Brain microvascular endothelial cell (primary cell): ENCODE data around the gene GFRA1.

Experiments used
- DNase-seq: peaks from one replicate; pipeline ENCODE4 v3.0.0-alpha.2; 2020
- H3K27ac ChIP-seq: fragments of 250-450 bp; sonication (Bioruptor Pico); 2 replicates; pipeline ENCODE4 v1.5.1; 2020; ENCODE audit warnings: mild to moderate bottlenecking, moderate library complexity
- H3K27me3 ChIP-seq: fragments of 250-450 bp; sonication (Bioruptor Pico); replicated peaks from 2 replicates; pipeline ENCODE4 v1.5.1; 2020; ENCODE audit warnings: mild to moderate bottlenecking
- H3K36me3 ChIP-seq: fragments of 250-450 bp; sonication (Bioruptor Pico); replicated peaks from 2 replicates; pipeline ENCODE4 v1.5.1; 2020; ENCODE audit warnings: mild to moderate bottlenecking
- H3K4me3 ChIP-seq: 2 replicates; pipeline ENCODE4 v1.5.1; 2011; ENCODE audit warnings: low read depth, mild to moderate bottlenecking, control low read depth, low read length, moderate library complexity
- CTCF ChIP-seq: IDR thresholded peaks from 2 replicates; pipeline ENCODE4 v1.5.1; 2011; ENCODE audit warnings: low read depth, mild to moderate bottlenecking, moderate library complexity, low read length, control low read depth, inconsistent platforms; ENCODE audit errors: missing control alignments
- in situ Hi-C: cut with HindIII; loops from 2 replicates; pipeline ENCODE4 v1.10.0; 2017; ENCODE audit warnings: low sequenced_read_pairs, low pct_ligation_motif_present

GFRA1 gene

GRCh38 chr10:116147147-116147905 is 125.7 kb downstream of the GFRA1 start:
- Histone ChIP-seq H3K27me3 (no peaks in the 10 kb centered on the region), H3K36me3 (no peaks in the 10 kb centered on the region), H3K27ac (no peak overlapping the region), H3K4me3 (no peak overlapping the region)
- in situ Hi-C loops, result no loop called here
- no peak for DNase-seq
- TF ChIP-seq CTCF, result no peak

GRCh38 chr10:116146372-116147140 is 126.5 kb downstream of the GFRA1 start:
- TF ChIP-seq CTCF, result no peak
- in situ Hi-C loops, result no loop called here
- H3K27ac ChIP-seq, result no peak overlapping the region

GRCh38 chr10:116143673-116144222 is 129.3 kb downstream of the GFRA1 start:
- no peak overlapping the region for H3K27ac ChIP-seq
- H3K27me3 ChIP-seq, result no peaks in the 10 kb centered on the region
- DNase-seq, result no peak
- TF ChIP-seq CTCF, result no peak
- no peak overlapping the region for H3K4me3 ChIP-seq
- in situ Hi-C loops, result no loop called here
- no peaks in the 10 kb centered on the region for H3K36me3 ChIP-seq

More at GRCh38 chr10:116146372-116147140, 126.5 kb downstream of the GFRA1 start:
- DNase-seq, result no peak
- no peaks in the 10 kb centered on the region for H3K36me3 ChIP-seq
- H3K4me3 ChIP-seq, result no peak overlapping the region
- no peaks in the 10 kb centered on the region for H3K27me3 ChIP-seq

GRCh38 chr10:116141855-116142254 is 131.2 kb downstream of the GFRA1 start:
- Histone ChIP-seq H3K36me3 (no peaks in the 10 kb centered on the region), H3K27ac (no peak overlapping the region), H3K4me3 (no peak overlapping the region), H3K27me3 (no peaks in the 10 kb centered on the region)
- in situ Hi-C loops, result no loop called here
- no peak for DNase-seq
- no peak for TF ChIP-seq CTCF

- Histone ChIP-seq H3K4me3 (no peak overlapping the region), H3K36me3 (no peaks in the 10 kb centered on the region), H3K27ac (no peak overlapping the region), H3K27me3 (no peaks in the 10 kb centered on the region)
- in situ Hi-C loops, result no loop called here
- TF ChIP-seq CTCF, result no peak
- DNase-seq, result no peak
Measured at GRCh38 chr10:116141246-116141645, 131.8 kb downstream of the GFRA1 start.
